Measurements from ENCODE around the gene STAT4. TPM values are rescaled to one million over a fixed set of nuclear protein-coding genes. Genes with fewer than 3 reads are reported as not detected.

The STAT4 gene
- polyA plus RNA-seq, 1 donor (not counting 4 experiments of a cell fraction or from before 2014, with no cell fraction given), result 2.0 TPM

GRCh38 chr2:191183081-191183480 is 32.3 kb upstream of the STAT4 start:
- H3K4me2 ChIP-seq (ENCODE audit: control insufficient read depth, extremely low read depth, insufficient read depth, low read depth, low read length), result no peak overlapping the region
- no peaks in the 10 kb centered on the region for H3K79me2 ChIP-seq (ENCODE audit: control insufficient read depth, insufficient read depth, low read length)
- no peaks in the 10 kb centered on the region for H3K36me3 ChIP-seq (ENCODE audit: control insufficient read depth in 2 of 2, extremely low read depth in 1 of 2, insufficient read depth in 2 of 2, low read length in 2 of 2)
- FAIRE-seq, result no peak
- TF ChIP-seq EZH2 (IDR thresholded peaks at IDR 0.05; ENCODE audit: low read length) (no peak), CTCF (optimal IDR thresholded peaks at IDR 0.05 in 1 of 3, IDR thresholded peaks at IDR 0.05 in 1 of 3, conservative IDR thresholded peaks at IDR 0.05 in 1 of 3; ENCODE audit: extremely low read depth in 1 of 3, insufficient read depth in 2 of 3, low read length in 3 of 3) (no peak)
- no peak overlapping the region for H3K4me3 ChIP-seq (ENCODE audit: control insufficient read depth in 2 of 3, extremely low read depth in 1 of 3, insufficient read depth in 2 of 3, low read depth in 1 of 3, low read length in 3 of 3)
- peaks cover 36% of the 10 kb centered on the region for H3K4me1 ChIP-seq (ENCODE audit: control insufficient read depth, extremely low read depth, insufficient read depth, low read length)
- no peak overlapping the region for H3K9ac ChIP-seq (ENCODE audit: control insufficient read depth, extremely low read depth, insufficient read depth, low read length)
- H4K20me1 ChIP-seq (ENCODE audit: control insufficient read depth, extremely low read depth, insufficient read depth, low read length), result no peaks in the 10 kb centered on the region
- no peak overlapping the region for H2AFZ ChIP-seq (ENCODE audit: control insufficient read depth, low read length)
- no peaks in the 10 kb centered on the region for H3K9me3 ChIP-seq (ENCODE audit: control insufficient read depth, low read depth, low read length)
- no peaks in the 10 kb centered on the region for H3K9me1 ChIP-seq (ENCODE audit: control insufficient read depth, extremely low read depth, insufficient read depth, low read length)
- no peak overlapping the region for H3K27ac ChIP-seq (ENCODE audit: control insufficient read depth, insufficient read depth, low read length)
- H3K27me3 ChIP-seq (ENCODE audit: control insufficient read depth, extremely low read depth, insufficient read depth, low read length), result no peaks in the 10 kb centered on the region
- dilution Hi-C loops (cut with MboI; ENCODE audit: extremely low pct_ligation_motif_present, low sequenced_read_pairs), result no loop called here
- no peak for DNase-seq (ENCODE audit: low read depth, low spot score)

GRCh38 chr2:191180713-191181112 is 29.9 kb upstream of the STAT4 start:
- TF ChIP-seq EZH2 (IDR thresholded peaks at IDR 0.05; ENCODE audit: low read length), result no peak
- TF ChIP-seq CTCF (optimal IDR thresholded peaks at IDR 0.05 in 1 of 3, IDR thresholded peaks at IDR 0.05 in 1 of 3, conservative IDR thresholded peaks at IDR 0.05 in 1 of 3; ENCODE audit: extremely low read depth in 1 of 3, insufficient read depth in 2 of 3, low read length in 3 of 3), result no peak

More at GRCh38 chr2:191180713-191181112, 29.9 kb upstream of the STAT4 start:
- Histone ChIP-seq H3K9ac (ENCODE audit: control insufficient read depth, extremely low read depth, insufficient read depth, low read length) (no peak overlapping the region), H3K4me1 (ENCODE audit: control insufficient read depth, extremely low read depth, insufficient read depth, low read length) (peaks cover 41% of the 10 kb centered on the region), H3K9me1 (ENCODE audit: control insufficient read depth, extremely low read depth, insufficient read depth, low read length) (no peaks in the 10 kb centered on the region), H3K27me3 (ENCODE audit: control insufficient read depth, extremely low read depth, insufficient read depth, low read length) (no peaks in the 10 kb centered on the region), H3K9me3 (ENCODE audit: control insufficient read depth, low read depth, low read length) (no peaks in the 10 kb centered on the region), H3K27ac (ENCODE audit: control insufficient read depth, insufficient read depth, low read length) (peak overlapping the region; percentile 55), H3K36me3 (ENCODE audit: control insufficient read depth in 2 of 2, extremely low read depth in 1 of 2, insufficient read depth in 2 of 2, low read length in 2 of 2) (no peaks in the 10 kb centered on the region), H3K4me3 (ENCODE audit: control insufficient read depth in 2 of 3, extremely low read depth in 1 of 3, insufficient read depth in 2 of 3, low read depth in 1 of 3, low read length in 3 of 3) (no peak overlapping the region), H3K79me2 (ENCODE audit: control insufficient read depth, insufficient read depth, low read length) (no peaks in the 10 kb centered on the region), H4K20me1 (ENCODE audit: control insufficient read depth, extremely low read depth, insufficient read depth, low read length) (no peaks in the 10 kb centered on the region), H2AFZ (ENCODE audit: control insufficient read depth, low read length) (peak overlapping the region; percentile 64), H3K4me2 (ENCODE audit: control insufficient read depth, extremely low read depth, insufficient read depth, low read depth, low read length) (peak overlapping the region; percentile 29)
- FAIRE-seq (peak; percentile 98), DNase-seq (ENCODE audit: low read depth, low spot score) (no peak)
- dilution Hi-C loops (cut with MboI; ENCODE audit: extremely low pct_ligation_motif_present, low sequenced_read_pairs), result no loop called here

Measured in keratinocyte (primary cell).